Keratinocyte (primary cell): ENCODE data around the gene CFAP61.

Source experiments
- CTCF ChIP-seq, 3 experiments: IDR thresholded peaks in 1 of 3; conservative IDR thresholded peaks in 1 of 3; optimal IDR thresholded peaks in 1 of 3; 2 replicates in 2 of 3; 3 replicates in 1 of 3; pipeline versions ENCODE3 to v1.5.1; 2011; ENCODE audit warnings: low read length in 3 of 3, mild to moderate bottlenecking in 3 of 3, moderate library complexity in 2 of 3, control low read depth in 1 of 3, inconsistent platforms in 1 of 3; ENCODE audit not compliant: insufficient read depth in 2 of 3; ENCODE audit errors: extremely low read depth in 1 of 3
- EZH2 ChIP-seq: IDR thresholded peaks from one replicate; pipeline ENCODE4 v1.6.1; 2012; ENCODE audit warnings: inconsistent platforms, mild to moderate bottlenecking, low read length, moderate library complexity

GRCh38 chr20:20226554-20226953 is 174.2 kb downstream of the CFAP61 start:
- TF ChIP-seq CTCF (optimal IDR thresholded peaks at IDR 0.05 in 1 of 3, IDR thresholded peaks at IDR 0.05 in 1 of 3, conservative IDR thresholded peaks at IDR 0.05 in 1 of 3; ENCODE audit: extremely low read depth in 1 of 3, insufficient read depth in 2 of 3, low read length in 3 of 3) (no peak), EZH2 (no peak)
